Mucosa of stomach (tissue), 1 donor: ENCODE results near the gene APBB2.
"Not testable (repeated sequence)": the region's sequence is repeated elsewhere in the genome, so short reads cannot be mapped to it uniquely, and the experiment has no call there.

Experiments used
- H3K27me3 ChIP-seq: one replicate; pipeline ENCODE4 v1.7.0; 2013; ENCODE audit warnings: mild to moderate bottlenecking, low read length; ENCODE audit not compliant: control insufficient read depth, insufficient read depth
- H3K36me3 ChIP-seq: one replicate; pipeline ENCODE4 v1.7.0; 2013; ENCODE audit warnings: low read length; ENCODE audit not compliant: control insufficient read depth, insufficient read depth
- H3K4me1 ChIP-seq: one replicate; pipeline ENCODE4 v1.7.0; 2013; ENCODE audit warnings: mild to moderate bottlenecking, low read length; ENCODE audit not compliant: control insufficient read depth, insufficient read depth
- H3K4me3 ChIP-seq: one replicate; pipeline ENCODE4 v1.7.0; 2013; ENCODE audit warnings: low read length
- H3K9ac ChIP-seq: one replicate; pipeline ENCODE4 v1.7.0; 2013; ENCODE audit warnings: mild to moderate bottlenecking, low read length, moderate library complexity
- H3K9me3 ChIP-seq: one replicate; pipeline ENCODE4 v1.7.0; 2013; ENCODE audit warnings: mild to moderate bottlenecking, low read length, moderate library complexity; ENCODE audit not compliant: control insufficient read depth
- donor health status: Pancreatic carcinoma.

Gene APBB2

DNA sequence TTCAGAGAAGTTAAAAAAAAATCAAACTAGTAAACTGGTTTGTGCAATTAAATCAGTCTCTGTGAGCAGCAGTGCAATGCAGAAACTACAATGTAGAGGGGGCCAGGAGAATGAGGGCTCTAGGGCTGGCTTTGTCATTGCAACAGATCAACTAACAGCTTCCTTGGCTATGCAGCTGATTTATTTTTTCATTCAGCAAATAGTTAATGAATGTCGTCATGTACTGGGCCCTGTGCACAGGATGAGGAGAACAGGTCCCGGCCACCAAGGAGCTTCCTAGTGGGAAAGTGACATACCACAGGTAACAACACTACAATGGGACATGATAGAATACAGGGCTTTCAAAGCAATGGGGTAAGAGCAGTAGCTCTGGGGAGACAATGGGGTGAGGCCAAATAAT lies 274.5 kb downstream of the APBB2 start:
- no peaks in the 10 kb centered on the region for H3K4me1 ChIP-seq
- no peak overlapping the region for H3K9ac ChIP-seq
- no peak overlapping the region for H3K4me3 ChIP-seq
- no peaks in the 10 kb centered on the region for H3K27me3 ChIP-seq
- no peaks in the 10 kb centered on the region for H3K36me3 ChIP-seq
- no peaks in the 10 kb centered on the region for H3K9me3 ChIP-seq

DNA sequence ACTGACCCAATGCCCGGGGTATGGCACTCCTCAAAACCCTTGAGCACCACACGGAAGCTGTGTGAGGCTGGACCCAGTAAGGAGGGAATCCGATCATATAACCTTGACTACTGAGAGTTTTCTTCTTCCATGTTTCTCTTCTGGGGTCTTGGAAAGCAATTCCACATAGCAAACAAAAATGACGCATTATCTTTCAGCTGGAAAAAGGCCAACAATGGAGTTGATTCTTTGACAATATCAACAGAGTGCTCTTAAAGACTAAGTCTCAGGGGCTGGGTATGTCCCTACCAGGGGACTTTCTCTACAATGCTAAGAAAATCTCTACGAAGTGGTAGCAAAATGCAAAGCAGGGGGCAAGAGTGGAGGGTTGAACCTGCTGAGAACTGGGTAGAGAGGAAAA lies 276.0 kb downstream of the APBB2 start:
- H3K4me3 ChIP-seq: no peak overlapping the region
- H3K36me3 ChIP-seq: no peaks in the 10 kb centered on the region
- no peaks in the 10 kb centered on the region for H3K4me1 ChIP-seq
- H3K9me3 ChIP-seq: no peaks in the 10 kb centered on the region
- no peaks in the 10 kb centered on the region for H3K27me3 ChIP-seq
- H3K9ac ChIP-seq: no peak overlapping the region

DNA sequence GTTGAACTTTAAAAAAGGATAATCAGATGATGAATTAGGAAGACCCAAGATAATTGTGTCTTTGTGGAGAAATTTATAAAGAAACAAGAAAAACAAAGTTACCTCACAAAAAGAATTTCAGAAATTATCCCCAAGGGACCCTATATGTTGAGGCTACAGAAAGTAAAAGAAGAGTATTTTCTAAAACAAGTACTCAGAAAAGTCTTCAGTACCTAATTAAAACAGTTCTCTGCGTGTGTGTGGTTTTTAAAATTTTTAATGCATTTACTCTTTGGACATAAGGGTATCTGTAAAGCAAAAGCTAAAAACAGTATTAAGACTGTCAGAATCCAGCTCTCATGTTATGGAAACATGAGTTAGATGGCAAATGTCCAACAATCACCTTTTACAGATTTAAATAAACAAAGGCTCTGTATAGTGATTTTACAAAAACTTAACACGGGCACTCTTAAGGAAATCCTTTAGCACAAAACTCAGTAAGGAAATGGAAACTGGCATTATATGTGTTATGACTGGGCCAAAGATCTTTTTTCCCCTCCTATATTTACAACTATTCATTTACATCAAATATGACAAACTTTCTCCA lies 277.1 kb downstream of the APBB2 start:
- Histone ChIP-seq H3K36me3 (no peaks in the 10 kb centered on the region), H3K4me3 (no peak overlapping the region), H3K4me1 (no peaks in the 10 kb centered on the region), H3K9ac (no peak overlapping the region), H3K9me3 (no peaks in the 10 kb centered on the region), H3K27me3 (no peaks in the 10 kb centered on the region)

DNA sequence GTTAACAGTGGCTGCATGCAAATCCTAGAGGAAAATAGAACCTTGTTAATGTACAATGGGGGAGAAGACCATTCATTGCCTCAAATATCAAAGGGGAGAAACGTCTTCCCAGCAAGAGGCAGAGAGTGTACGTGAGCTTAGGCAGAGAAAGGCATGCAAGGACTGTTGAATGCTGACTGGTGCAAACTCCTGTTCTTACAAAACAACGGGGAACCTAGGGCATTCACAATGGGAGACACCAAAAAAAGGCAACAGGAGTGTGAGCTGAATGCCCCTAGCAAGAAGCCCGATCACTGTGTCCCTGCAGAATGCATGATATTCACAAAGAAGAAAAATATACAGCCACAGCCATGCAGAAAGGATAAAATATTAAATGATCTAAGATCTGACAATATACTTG lies 279.7 kb downstream of the APBB2 start:
- Histone ChIP-seq H3K4me1 (no peaks in the 10 kb centered on the region), H3K36me3 (no peaks in the 10 kb centered on the region), H3K27me3 (no peaks in the 10 kb centered on the region), H3K9ac (no peak overlapping the region), H3K4me3 (no peak overlapping the region), H3K9me3 (no peaks in the 10 kb centered on the region)

DNA sequence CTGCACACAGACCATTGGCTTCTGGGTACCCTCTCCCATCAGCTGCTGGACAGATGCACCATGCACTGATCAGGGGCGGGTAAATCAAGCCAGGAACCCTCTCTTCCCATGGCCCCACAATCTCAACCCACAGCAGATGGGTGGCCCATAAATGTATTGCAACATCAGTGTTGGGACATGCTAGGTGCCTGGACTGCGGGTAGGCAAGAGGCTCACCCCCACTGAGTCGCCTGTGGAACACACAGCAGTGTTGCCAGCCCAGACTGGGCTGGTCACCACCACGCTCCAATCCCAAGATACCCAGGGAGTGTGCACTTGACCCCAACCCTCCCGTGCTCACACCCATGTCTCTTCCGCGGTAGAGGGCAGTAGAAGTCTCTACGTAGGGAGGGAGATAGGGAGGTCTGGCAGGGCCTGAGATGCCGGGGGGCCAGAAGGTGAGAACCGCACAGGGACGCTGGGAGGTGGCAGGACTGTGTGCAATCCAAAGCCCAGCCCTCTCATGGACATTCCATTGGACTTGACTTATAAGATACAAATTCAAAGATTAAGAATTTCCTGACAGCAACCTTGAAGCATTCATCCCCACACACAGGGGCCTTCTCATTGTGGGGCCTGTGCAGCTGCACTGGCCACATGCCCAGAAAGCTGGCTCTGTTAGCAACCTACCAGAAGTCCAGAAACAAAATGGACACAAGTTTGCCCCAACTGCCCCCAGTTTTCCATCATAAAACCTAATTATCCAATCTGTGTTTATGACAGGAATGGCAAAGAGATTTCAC lies 280.9 kb downstream of the APBB2 start:
- Histone ChIP-seq H3K36me3 (no peaks in the 10 kb centered on the region), H3K9ac (no peak overlapping the region), H3K27me3 (no peaks in the 10 kb centered on the region), H3K9me3 (no peaks in the 10 kb centered on the region), H3K4me3 (no peak overlapping the region), H3K4me1 (no peaks in the 10 kb centered on the region)

DNA sequence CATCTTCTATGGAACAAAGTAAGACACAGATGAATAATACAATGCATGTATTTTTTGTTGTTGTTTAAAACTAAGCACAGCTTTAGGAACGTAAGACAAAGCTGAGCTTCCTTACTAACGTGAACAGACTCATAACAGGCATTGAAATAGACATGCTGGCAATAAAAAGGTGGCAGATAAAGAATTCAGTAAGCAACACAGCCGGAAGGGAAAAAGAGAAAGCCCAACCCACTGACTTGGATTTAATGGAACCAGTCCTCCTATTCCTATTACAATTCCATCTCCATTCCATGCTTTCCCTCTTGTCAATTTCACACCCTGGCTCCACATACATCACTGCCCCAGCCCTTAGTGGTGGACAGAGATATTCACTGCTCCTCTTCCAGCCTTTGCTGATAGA lies 282.5 kb downstream of the APBB2 start:
- Histone ChIP-seq H3K36me3 (no peaks in the 10 kb centered on the region), H3K4me3 (no peak overlapping the region), H3K9ac (no peak overlapping the region), H3K4me1 (no peaks in the 10 kb centered on the region), H3K27me3 (no peaks in the 10 kb centered on the region), H3K9me3 (no peaks in the 10 kb centered on the region)

DNA sequence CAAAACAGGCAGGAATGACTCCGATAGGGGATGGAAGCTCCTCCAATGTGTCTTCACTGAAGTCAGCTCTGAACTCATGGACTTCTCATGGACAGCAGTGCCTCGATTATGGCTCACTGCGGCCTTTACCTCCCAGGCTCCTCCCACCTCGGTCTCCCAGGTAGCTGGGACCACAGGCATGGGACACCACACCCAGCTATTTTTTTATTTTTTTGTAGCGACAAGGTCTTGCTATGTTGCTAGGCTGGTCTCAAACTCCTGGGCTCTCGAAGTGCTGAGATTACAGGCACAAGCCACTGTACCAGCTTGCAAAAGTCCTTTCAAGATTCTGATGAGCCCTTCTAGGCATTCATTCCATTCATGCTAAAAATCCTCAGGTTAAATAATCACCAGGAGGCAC lies 283.1 kb downstream of the APBB2 start:
- H3K9ac ChIP-seq: no peak overlapping the region
- no peak overlapping the region for H3K4me3 ChIP-seq
- no peaks in the 10 kb centered on the region for H3K36me3 ChIP-seq
- no peaks in the 10 kb centered on the region for H3K27me3 ChIP-seq
- H3K4me1 ChIP-seq: no peaks in the 10 kb centered on the region
- no peaks in the 10 kb centered on the region for H3K9me3 ChIP-seq

DNA sequence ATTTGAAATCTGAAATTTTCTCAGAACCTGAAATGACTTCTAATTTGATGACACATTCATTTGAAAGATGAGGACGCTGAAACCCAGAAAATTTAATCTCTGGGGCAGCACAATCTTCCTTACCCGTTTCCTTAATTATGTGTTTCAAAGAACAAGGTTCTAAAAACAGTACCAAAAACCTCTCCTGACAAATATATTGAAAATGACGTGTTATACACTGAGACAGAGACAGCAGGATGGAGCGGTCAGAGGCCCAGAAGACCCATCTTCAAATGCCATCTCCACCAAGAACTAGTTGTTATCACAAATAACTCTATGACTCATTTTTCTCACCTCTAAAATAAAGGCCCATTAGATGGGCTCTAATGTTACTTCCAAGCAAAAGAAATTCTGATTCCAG lies 287.3 kb downstream of the APBB2 start:
- Histone ChIP-seq H3K9ac (no peak overlapping the region), H3K27me3 (no peaks in the 10 kb centered on the region), H3K4me3 (no peak overlapping the region), H3K36me3 (no peaks in the 10 kb centered on the region), H3K4me1 (no peaks in the 10 kb centered on the region), H3K9me3 (no peaks in the 10 kb centered on the region)

DNA sequence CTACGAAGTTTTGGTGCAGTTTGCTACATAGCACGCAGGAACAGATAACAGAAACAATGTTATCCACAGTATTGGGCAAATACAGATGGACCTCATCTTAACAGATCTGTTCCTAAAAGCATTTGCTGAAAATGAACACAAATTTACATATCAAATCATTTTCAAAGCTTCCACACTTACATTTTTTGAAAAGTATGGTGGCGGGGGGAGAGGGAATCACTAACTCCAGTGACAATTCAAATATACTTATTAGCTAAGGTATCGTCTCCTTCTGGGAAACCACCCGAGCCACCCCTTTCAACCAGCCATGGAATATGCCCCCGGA lies 289.6 kb downstream of the APBB2 start:
- Histone ChIP-seq H3K27me3 (no peaks in the 10 kb centered on the region), H3K4me3 (no peak overlapping the region), H3K36me3 (no peaks in the 10 kb centered on the region), H3K9ac (no peak overlapping the region), H3K9me3 (no peaks in the 10 kb centered on the region), H3K4me1 (no peaks in the 10 kb centered on the region)

DNA sequence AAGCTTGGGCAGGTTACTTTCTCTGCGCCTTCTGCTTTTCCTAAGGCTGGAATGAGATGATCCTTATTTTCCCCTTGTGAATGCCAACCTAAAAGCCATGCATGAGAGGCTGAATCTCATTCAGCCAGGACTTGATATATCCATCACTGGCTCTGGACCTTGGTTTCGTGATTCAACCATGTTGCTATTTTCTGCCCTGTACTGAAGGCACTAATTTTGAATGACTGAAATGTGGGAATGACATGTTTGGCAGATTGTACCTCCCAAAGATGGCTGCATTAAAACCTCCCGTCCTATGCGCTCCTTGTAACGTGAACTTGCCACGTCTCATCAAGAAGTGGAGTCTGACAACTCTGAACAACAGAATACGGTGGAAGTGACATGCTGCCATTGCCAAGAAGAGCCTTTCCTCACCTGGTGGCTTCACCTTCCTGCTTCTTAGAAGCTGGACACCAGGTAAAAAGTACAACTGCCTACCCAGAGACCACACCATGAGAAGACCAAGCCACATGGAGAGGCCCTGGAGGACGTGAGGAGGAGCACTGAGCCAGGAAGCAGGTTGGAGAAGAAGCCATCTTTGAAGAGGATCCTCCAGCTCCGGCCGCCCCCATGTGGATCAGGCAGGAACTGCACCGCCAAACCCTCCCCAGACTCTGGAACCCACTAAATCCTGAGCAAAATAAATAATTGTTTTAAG lies 290.1 kb downstream of the APBB2 start:
- Histone ChIP-seq H3K9me3 (no peaks in the 10 kb centered on the region), H3K9ac (no peak overlapping the region), H3K27me3 (no peaks in the 10 kb centered on the region), H3K4me1 (no peaks in the 10 kb centered on the region), H3K4me3 (no peak overlapping the region), H3K36me3 (no peaks in the 10 kb centered on the region)

DNA sequence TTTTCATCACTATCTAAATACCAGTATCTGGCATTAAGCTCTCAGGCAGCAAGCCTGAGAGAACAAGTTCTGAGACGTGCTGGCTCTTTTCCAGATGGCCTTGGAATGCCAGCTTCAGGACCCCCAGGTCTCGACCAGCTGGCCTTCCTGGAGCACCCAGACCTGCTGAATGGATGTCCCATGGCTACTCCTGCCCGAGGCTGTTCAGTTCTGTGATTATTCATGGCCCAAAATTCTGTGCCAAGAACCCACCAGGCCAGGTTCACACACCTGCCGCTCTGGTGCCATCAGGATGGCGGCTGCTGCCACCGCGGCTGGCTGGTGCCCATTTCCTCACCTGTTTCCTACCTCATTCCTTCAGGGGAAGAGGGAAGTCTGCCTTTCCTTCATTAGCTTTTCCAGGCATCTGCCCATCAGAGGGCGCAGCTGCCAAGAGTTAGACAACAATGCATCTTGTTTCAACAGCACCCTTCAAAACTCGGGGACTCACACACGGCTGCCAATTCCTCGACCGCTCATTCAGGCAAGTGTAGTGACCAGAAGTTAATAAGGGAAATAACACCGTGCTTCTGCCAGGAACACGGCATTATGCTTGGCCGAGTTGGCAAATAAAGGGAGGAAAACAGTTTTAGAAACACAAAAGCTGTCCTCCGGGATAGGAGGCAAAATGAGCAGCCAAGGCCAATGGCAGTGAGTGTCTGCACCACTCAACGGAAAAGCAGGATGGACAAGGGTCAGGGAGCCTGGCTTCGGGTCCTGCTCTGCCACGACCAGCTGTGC lies 290.8 kb downstream of the APBB2 start:
- Histone ChIP-seq H3K9me3 (no peaks in the 10 kb centered on the region), H3K4me3 (no peak overlapping the region), H3K4me1 (no peaks in the 10 kb centered on the region), H3K9ac (no peak overlapping the region), H3K27me3 (no peaks in the 10 kb centered on the region), H3K36me3 (no peaks in the 10 kb centered on the region)

DNA sequence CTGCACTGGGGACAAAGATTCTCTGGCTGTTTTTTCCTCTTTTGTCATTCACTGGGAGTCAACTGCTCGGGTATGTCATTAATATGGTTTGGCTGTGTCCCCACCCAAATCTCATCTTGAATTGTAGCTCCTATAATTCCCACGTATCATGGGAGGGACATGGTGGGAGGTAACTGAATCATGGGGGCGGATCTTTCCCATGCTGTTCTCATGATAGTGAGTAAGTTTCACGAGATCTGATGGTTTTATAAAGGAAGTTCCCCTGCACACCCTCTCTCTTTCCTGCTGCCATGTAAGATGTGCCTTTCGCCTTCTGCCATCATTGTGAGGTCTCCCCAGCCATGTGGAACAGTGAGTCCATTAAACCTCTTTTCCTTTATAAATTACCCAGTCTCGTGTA lies 294.4 kb downstream of the APBB2 start:
- H3K36me3 ChIP-seq, H3K9me3 ChIP-seq, H3K4me3 ChIP-seq, H3K4me1 ChIP-seq, H3K27me3 ChIP-seq, H3K9ac ChIP-seq: not testable (repeated sequence)
